HG03095 (cell line): ENCODE measurements around the gene FKBP3.
"Not testable (repeated sequence)": the region's sequence is repeated elsewhere in the genome, so short reads cannot be mapped to it uniquely, and the experiment has no call there.

ENCODE experiments used
- ATAC-seq: cut with Tn5 transposase; IDR thresholded peaks from one replicate; pipeline ENCODE4 v1.9.1; 2021; ENCODE audit warnings: moderate library complexity; ENCODE audit not compliant: unreplicated experiment

Gene FKBP3

DNA sequence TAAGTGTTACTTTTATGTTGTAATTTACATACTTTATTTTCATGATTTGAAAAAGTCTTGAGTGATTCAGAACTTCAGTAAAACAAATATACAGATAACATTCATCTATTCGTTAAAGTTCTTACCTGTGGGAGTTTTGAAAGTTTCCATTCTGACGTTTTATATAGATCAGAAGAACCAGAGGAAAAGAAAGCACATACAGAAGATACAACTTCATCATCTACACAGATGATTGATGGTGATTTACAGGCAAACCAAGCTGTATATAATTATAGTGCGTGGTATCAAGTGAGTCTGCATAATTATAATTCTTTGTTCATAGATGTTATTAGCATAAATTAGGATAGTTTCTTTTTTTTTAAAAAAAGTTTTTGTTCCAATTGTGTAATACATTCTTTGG, 20.0 kb downstream of the FKBP3 start:
- no peak for ATAC-seq

DNA sequence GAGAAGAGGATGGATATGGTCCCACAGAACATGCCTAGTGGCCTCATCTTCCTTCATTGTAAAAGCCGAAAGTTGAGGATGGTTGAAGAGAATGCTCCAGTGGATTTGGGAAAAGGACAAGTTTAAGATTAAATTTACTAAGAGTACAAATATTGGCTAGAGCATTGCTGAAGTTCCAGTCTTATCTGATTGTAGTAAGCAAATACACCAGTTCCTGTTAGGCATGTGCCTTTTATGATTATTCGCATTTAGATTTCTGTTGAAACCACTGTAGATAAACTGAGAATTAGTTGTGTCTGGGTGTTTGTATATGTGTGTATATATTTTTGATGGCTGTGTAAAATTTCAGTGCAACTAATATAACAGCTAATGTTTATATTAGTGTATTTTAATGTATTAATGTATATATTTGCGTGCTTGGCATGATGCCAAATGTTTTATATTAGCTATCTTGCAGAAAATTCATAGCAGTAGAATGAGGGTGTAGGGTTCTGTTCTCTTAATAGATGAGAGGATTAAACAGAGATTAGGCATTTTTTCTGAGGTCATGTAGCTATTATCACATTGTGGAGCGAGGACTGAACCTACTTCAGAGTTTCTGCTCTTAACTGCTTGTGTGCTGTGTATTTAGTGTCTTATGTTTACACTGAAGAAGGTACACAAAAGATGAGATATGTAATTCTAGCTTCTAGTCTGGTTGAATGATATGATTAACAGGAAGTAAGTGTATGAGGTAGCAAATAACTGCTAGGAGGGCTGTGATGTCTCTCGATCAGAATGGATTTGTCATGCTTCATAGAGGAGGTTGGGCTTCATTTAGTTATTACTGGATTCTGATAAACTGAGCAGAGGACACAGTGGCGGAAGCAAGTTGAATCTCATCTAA, 21.1 kb downstream of the FKBP3 start:
- ATAC-seq = no peak

DNA sequence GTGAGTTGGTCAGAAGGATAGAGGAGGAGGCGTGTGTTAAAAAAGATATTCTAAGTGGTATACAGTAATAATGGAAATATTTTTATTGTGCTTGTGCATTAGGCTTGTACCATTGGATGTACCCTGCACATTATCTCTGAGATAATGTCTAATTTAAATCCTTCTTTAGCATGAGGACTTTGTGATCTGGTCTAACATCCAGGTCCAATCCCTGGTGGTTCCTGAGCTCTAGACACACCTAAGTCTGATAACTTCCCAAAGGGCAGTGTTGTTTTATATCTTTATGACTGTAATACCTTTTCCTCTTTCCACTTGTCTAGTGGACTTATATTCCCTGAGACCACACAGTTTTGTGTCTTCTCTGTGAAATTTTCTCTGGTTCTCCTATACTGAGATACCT, 29.7 kb downstream of the FKBP3 start:
- ATAC-seq = no peak

DNA sequence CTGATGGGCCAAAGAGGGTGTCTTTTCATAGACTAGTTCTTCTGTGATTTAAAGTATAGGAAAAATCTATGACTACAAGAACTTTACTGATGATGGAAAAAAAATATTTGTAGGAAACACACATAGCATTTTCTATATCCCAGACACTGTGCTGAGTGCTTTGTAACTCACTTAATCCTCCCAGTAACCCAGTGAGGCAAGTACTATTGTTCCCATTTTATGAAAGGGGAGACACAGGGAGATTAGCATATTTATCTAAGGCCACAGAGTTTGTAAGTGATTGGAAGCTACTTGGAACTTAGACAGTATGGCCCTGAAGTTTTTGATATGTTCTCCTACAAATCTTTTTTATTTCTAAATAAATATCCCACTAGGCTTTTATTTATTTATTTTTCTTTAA, 30.5 kb downstream of the FKBP3 start:
- ATAC-seq = no peak

DNA sequence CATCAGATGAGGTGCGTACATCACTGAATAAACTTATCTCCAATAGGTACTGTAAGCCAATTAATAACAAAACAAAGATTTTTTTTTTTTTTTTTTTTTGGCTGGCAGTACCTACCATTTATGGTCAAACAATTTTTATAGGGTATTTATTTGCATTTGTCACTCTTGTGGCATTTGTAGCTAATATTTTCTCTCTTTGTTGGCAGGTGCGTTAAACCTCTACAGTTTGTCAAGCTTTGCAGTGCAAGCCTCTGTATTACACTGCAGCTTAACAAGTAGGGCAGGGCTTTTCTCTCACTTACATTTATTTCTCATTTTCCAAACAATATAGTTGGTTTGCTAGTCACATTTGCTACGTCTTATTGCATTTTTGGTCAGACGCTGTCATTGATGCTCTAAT, 38.1 kb downstream of the FKBP3 start:
- ATAC-seq = no peak

DNA sequence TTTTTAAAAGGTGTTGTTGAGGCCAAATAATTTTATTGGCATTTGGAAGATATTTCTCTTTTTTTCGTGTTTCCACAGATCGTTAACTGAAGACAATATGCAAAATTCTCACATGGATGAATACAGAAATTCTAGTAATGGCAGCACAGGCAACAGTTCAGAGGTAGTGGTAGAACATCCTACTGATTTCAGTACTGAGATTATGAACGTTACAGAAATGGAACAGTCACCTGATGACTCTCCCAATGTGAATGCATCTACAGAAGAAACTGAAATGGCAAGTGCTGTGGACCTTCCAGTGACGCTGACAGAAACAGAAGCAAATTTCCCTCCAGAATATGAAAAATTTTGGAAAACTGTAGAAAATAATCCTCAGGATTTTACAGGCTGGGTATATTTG, 39.1 kb downstream of the FKBP3 start:
- ATAC-seq = no peak

DNA sequence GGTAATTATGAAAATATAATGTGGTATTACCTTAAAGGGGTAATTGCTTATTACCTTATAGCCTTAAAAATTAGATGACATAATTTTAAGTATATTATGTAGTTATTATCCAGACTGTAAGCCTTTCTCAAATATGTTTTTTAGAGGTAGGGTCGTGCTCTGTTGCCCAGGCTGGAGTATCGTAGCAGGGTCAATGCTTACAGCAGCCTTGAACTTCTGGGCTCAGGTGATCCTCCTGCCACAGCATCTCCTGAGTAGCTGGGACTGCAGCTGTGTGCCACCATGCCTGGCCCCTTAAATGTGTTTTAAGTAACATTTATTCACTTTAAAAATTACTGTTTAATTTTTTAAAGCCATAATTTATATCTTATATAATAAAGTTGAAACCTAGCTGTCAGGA, 40.0 kb downstream of the FKBP3 start:
- no peak for ATAC-seq

DNA sequence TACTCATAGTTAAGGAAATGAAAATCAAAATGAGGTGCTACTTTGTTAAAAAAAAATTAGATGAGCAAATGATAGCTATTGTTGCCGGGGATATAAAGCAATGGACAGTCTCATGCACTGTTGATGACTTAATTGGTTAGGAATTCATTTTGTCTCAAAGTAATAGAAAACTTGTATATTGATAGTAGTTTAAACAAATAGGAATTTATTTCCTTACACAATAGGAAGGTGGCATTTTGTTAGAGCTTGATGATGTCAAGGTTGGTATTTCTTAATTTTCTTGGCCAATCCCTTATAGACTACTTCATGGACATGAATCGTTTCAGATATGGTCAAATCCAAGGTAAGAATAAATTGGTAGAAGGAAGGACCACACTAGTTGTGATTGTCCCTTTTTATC, 42.6 kb downstream of the FKBP3 start:
- ATAC-seq = no peak

DNA sequence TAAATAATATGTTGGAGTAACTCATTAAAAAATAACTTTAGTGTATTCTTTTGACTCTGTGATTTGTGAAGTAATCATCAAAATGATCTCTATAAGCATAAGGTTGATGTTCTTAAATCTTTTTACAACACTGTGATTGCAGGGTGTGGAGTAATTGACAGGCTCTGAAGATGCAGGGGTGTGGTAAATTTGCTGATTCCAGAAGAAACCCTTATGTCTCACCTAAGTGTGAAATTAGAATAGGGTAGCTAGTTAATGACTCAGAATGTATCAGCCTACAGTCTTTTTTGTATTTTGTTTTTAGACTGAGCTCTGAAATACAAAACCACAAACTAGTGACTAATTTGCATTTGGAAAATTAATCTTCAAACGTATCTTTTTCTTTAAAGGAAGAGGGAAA, 44.5 kb downstream of the FKBP3 start:
- ATAC-seq = peak; percentile 63

DNA sequence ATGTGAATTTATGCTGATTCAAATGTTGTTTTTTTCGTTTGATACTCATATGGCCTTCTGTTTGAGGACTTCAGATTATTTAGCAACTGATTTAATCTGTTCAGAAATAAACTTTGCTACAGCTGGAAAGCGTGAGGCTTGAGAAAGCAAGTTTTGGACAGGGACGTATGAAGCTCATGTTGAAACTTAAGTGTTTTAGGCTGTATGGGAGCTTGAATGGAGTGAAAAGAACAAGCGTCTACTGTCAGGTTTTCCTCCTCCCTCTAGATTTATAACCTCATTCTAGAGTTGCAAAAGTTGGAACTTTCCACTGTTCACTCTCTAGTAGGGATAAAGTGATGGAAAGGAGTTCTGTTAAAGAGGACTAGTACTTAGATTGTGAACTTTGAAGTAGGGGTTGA, 49.3 kb downstream of the FKBP3 start:
- ATAC-seq = no peak

DNA sequence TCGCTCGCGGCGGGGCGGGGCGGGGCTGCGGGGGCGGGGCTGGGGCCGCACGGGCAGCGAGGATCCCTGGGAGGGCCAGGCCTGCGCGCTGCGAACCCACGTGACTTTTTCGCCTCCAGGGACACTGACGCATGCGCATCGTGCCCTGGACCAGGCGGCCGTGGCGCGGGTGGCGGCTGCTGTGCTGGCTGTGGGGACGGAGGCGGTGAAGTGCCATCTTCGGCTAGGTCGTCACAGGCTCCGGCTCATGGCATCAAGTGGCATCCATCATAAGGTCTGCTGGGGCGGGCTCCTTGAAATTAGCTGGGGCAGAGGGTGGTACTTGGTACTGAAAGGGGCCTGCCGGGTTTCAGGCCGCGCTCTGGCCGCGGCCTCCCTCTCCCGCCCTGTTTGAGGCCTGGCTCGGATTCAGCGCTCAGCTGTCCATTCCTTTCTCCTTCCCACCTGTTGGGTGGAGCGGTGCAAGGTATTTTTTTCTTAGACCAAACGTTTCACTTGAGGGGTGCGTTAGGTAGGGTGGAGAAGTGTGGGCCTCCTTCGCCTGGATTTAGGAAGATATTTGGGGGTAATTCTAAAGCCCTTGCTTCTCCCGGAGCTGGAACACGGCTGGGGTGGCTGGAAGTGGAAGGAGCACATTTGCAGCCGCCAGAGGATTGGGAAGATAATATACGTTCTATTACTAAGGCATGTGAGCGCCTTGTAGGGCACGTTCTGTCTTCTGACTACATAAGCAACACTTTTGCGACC, 50.1 kb downstream of the FKBP3 start, which contains the start of gene PRPF39:
Gene PRPF39 (plus strand): TSS at position 141 of the 747 bp plus-strand sequence. CDS start 11,124 bp downstream, outside the sequence.
- ATAC-seq = peak; percentile 76

DNA sequence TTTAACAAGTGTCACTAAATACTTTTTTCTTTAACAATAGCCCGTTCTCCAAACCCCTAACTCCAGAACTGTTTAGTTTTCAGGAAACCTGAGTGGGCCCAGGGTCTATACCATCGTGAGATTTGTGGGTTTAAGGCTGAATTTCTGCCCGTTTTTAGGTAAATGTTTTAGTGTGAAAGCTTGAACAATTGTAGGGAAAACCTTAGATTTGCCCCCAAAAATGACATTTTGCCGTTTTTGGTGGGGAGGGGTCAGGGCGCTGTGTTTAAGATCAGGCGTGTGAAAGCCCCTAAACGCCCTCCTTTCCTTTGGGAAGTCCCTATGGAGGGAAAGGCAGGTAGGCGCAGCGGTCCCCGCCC, 50.7 kb downstream of the FKBP3 start:
- ATAC-seq = no peak

DNA sequence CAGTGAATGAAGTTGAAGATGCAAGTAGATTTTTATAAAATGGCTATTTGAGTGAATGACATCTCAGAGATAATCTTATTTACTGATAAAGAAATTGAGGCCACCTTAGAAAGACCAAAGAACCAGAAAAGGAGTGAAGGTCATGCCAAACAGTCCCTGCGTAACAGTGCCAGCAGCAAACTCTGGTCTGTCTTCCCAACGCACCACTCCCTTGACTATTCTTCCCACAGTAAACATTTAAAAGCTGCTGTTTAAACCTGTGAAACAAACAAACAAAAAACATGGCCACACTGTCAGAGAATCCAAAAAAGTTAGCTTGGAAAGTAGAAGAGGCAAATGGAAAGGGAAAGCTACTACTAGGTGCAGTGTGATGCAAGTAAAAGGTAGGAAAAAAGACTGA, 51.9 kb downstream of the FKBP3 start:
- ATAC-seq = no peak

DNA sequence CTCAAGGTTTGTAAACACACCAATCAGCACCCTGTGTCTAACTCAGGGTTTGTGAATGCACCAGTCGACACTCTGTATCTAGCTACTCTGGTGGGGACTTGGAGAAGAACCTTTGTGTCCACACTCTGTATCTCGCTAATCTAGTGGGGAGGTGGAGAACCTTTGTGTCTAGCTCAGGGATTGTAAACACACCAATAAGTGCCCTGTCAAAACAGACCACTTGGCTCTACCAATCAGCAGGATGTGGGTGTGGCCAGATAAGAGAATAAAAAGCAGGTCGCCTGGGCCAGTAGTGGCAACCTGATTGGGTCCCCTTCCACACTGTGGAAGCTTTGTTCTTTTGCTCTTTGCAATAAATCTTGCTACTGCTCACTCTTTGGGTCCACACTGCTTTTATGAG, 53.2 kb downstream of the FKBP3 start:
- ATAC-seq = not testable (repeated sequence)

DNA sequence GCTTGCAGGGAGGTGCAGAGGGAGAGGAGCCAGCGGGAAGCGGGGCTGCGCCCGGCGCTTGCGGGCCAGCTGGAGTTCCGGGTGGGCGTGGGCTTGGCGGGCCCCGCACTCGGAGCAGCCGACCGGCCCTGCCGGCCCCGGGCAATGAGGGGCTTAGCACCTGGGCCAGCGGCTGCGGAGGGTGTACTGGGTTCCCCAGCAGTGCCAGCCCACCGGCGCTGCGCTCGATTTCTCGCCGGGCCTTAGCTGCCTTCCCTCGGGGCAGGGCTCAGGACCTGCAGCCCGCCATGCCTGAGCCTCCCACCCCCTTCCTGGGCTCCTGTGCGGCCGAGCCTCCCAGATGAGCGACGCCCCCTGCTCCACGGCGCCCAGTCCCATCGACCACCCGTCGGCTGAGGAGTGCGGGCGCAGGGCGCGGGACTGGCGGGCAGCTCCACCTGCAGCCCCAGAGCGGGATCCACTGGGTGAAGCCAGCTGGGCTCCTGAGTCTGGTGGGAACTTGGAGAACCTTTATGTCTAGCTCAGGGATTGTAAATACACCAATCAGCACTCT, 53.8 kb downstream of the FKBP3 start:
- not testable (repeated sequence) for ATAC-seq

DNA sequence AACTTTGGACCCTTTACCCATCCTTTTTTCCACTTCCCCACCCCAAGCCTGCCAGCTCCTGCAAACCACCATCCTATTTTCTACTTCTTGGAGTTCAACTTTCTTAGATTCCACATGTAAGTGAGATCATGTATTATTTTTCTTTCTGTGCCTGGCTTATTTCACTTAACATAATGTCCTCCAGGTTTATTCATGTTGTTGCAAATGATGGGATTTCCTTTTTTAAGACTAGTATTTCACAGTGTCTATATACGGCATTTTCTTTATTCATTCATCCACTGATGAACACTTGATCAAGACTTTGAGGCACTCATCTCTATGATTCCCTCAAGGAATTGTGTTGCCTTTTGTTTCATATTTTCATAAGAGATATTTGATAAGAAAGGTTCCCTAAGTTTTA, 56.0 kb downstream of the FKBP3 start:
- ATAC-seq = no peak

DNA sequence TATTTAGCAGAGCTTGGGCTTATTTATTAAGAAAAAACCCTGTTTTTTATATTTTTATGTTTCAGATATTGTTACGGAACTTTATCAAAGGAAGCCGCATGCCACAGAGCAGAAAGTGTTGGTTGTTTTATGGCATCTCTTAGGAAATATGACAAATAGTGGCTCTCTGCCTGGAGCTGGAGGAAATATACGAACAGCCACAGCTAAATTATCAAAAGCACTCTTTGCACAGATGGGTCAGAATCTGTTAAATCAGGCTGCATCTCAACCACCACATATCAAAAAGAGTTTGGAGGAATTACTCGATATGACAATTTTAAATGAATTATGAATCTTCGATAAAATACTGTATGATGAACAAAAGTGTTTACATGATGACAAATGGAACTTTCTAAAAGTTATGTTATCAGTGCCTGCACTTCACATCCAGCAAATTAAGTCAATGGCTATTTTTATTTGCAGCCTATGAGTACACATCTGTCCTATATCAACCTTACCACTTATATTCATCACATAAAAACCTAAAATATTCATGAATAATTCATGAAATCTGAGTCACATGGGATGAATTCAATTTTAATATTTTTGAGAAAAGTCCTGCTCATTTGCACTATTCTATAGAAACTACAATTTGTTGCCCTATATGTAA, 60.9 kb downstream of the FKBP3 start:
- ATAC-seq = no peak

DNA sequence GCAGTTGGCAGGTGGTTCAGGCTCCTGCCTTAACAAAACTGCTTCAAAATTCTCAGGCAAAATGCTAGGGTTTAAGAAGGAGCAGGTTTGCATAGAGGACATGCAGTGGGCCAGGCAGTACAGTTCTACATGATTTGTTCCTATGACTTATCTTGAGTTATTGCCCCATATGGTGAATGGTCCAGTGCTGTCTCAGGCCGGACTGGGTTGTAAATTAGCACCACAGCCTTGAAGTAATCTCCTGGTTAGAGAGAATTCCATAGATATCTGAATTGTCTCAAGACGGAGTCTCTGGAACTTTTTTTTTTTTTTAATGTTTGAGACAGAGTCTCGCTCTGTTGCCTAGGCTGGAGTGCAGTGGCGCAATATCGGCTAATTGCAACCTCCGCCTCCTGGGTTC, 62.2 kb downstream of the FKBP3 start:
- no peak for ATAC-seq

DNA sequence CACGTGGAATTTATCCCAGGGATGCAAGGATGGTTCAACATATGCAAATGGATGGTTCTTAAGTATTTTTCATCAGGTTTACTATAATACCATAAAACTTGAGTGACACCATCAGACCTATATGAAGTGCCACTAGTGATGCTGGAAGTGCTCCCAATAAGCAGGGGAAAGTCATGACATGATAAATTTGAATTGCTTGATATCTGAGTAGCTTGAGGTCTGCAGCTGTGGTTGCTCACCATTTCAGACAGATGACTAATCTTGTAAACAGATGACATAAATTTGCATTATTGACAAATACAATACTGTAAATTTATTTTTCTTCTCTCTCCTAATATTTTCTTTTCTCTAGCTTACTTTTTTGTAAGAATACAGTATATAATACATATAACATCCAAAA, 64.1 kb downstream of the FKBP3 start:
- no peak for ATAC-seq

DNA sequence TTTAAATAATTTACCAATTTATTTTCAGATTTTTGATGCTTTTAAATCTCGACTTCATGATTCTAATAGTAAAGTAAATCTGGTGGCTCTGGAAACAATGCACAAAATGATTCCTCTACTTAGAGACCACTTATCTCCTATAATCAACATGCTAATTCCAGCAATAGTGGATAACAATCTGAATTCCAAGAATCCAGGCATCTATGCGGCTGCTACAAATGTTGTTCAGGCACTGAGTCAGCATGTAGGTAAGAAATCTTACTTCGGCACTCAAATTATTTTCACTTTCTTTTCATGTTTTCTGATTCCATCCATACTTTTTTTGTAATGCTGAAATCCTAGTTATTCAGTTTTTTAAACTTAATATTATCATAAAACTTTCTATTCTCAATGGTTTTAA, 65.9 kb downstream of the FKBP3 start:
- ATAC-seq = no peak

DNA sequence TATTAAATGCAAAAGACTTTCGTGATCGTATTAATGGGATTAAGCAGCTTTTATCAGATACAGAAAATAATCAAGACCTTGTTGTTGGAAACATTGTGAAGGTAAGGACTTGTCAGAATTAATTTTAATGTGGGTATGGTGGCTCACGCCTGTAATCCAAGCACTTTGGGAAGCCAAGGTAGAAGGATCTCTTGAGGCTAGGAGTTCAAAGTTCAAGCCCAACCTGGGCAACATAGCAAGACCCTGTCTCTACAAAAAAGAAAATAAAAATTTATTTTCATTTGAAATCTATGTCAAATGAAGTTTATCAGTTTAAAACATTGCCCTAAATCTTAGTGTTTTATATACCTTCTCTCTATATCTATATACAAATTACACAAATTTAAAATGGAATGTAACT, 67.6 kb downstream of the FKBP3 start:
- ATAC-seq = no peak
